GM12891 (cell line): ENCODE data around the gene CRYZL1.
A peak's percentile ranks its signal among the peaks of the same experiment; 100 is the strongest.
"Not testable (repeated sequence)": the region's sequence is repeated elsewhere in the genome, so short reads cannot be mapped to it uniquely, and the experiment has no call there.

Experiments used
- DNase-seq: peaks from one replicate; pipeline ENCODE4 v3.0.0; 2011; ENCODE audit warnings: low spot score; ENCODE audit not compliant: insufficient read length
- FAIRE-seq: peaks from 2 replicates; lab custom pipeline; 2011; peaks lifted over from hg19 to GRCh38; lab: Jason Lieb, UNC
- PAX5 ChIP-seq: IDR thresholded peaks from 2 replicates; pipeline ENCODE4 v1.6.1; 2011; ENCODE audit warnings: low read length, moderate library complexity, mild to moderate bottlenecking; ENCODE audit not compliant: insufficient read depth, severe bottlenecking
- POLR2A ChIP-seq: IDR thresholded peaks from 2 replicates; pipeline ENCODE4 v1.6.1; 2011; ENCODE audit warnings: low read depth, low read length, control low read depth
- POLR2AphosphoS5 ChIP-seq: IDR thresholded peaks from 2 replicates; pipeline ENCODE4 v1.6.1; 2011; ENCODE audit warnings: low read depth, low read length, control low read depth
- POU2F2 ChIP-seq: IDR thresholded peaks from 2 replicates; pipeline ENCODE4 v1.6.1; 2011; ENCODE audit warnings: low read depth, mild to moderate bottlenecking, control low read depth, low read length, moderate library complexity
- SPI1 ChIP-seq: IDR thresholded peaks from 2 replicates; pipeline ENCODE4 v1.6.1; 2011; ENCODE audit warnings: low read depth, low read length, control low read depth
- TAF1 ChIP-seq: IDR thresholded peaks from 2 replicates; pipeline ENCODE4 v1.6.1; 2011; ENCODE audit warnings: low read depth, low read length, control low read depth

CRYZL1 gene

DNA sequence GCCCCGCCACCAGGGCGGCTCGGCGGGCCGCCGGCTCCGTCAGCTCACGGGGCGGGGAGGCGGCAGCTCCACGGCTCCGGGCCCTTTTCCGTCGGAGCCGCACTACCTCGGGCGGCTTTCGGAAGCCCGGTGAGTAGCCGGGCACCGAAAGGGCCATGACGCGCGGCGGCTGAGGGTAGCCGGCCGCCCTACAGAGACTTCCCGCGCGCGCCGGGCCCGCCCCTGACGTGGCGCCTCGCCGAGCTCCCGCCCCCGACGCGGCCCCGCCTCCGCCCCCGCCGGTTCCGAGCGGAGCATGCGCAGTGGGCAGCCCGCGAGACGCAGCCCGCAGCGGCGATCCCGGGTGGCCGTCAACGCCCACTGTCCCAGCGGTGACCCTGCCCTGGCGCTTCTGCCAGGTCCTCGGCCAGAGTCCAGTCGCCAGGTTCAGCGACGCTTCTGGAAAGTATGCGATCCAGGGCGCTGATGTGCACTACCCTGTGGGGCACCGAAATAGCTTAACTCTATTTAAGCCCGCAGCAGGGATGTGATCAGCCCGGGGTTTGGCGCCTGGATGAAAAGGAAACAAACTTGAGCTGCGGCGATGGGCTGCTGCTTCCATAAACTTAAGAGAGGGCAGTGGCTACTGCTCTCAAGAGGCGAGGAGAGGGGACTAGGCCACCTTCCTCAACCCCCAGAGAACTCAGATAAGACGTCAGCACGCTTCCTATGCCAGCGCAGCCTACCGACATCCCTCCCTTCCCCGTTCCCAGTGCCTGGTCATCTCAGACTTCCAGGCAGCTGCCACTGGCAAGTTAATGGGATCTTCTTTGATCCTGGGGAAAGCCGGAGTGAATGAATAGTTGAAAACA, 52.8 kb downstream of the CRYZL1 start, which contains the start of gene DONSON:
TSS of gene DONSON (minus strand) at position 200 of the 851 bp plus-strand sequence. CDS start at position 157, 43 bp downstream.
- TF ChIP-seq SPI1 (no peak), POLR2A (peak; percentile 42; the same call in 1 of the 2 replicates), POLR2AphosphoS5 (0 out of 2 replicates have a peak, but pooled peaks have one; percentile 54), POU2F2 (no peak), TAF1 (no peak)
- peak; percentile 90 for DNase-seq
- FAIRE-seq: peak; percentile 95

DNA sequence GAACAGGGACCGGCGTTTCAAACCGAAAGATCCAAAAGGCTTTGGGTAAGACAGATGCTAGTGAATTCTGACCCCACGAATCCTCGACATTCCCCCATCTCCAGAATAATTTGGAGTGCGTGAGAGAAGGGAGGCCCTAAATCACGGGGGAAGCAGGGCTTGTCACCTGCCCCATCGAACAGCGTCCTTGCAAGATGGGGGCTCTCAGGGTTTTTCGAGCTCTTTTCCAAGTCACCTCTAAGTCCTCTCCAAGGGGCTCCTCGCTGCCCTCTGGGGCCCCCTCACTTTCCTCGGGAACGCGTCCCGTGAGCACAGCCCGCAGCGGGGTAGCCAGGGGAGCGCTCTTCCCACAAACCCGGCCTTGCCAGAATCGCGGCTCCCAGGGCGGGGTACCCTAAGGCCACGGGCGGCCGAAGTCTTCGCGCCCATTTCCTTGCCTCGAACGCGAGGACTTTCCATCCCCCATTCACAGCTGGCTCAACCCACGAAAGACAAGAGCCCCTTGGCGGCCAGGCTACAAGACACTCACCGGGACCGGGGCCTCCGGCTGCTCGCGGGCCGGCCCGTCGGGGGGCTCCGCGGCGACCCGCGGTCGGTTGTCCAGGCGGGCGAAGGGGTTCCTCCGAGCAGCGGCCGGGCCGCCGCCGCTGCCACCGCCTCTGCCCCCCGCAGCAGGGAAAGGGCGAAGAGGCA, 53.6 kb downstream of the CRYZL1 start:
- TF ChIP-seq POLR2AphosphoS5: no peak
- DNase-seq: peak; percentile 16
- FAIRE-seq: peak; percentile 74

DNA sequence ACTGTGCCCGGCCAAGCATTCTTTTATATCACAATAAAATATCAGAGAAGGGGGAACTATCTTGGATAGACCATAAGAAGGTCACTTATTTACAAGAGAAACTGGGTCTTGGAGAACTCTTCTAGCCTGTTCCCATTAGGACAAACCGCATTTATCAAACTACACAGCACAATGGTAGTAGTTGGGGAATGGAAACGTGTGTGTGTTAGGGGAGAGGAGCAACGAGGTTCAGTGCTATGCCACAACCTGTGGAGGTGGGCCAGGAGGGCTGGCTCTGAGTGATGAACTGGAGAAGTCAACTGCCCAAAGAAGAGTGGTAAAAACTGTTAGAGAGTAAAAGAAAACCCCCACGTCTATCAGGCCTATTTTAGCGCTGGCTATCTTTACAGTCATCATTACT, 54.6 kb downstream of the CRYZL1 start:
- TF ChIP-seq POLR2AphosphoS5 (no peak), PAX5 (no peak), POU2F2 (no peak), TAF1 (no peak), POLR2A (no peak), SPI1 (no peak)
- no peak for DNase-seq
- FAIRE-seq: no peak

DNA sequence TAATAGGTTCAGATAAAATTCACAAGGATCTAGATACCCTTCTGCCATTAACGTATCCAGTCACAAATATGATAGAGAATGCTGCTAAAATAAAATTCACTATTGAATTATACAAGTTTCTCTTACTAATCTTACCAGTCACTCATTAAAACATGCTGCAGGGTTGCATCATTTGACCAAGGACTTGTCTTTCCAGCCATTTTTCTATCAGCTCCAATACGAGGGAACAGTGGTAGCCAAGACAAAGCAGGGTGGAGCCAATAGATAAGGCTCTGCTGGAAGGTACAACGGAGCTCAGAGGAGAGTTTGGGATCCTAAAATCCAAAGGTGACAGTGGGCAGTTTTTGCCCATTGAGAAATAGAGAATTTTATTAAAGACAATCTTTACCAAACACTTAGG, 57.1 kb downstream of the CRYZL1 start:
- no peak for TF ChIP-seq POLR2A
- no peak for TF ChIP-seq TAF1
- TF ChIP-seq POLR2AphosphoS5: no peak
- no peak for TF ChIP-seq PAX5
- TF ChIP-seq POU2F2: no peak
- FAIRE-seq: no peak
- DNase-seq: no peak

DNA sequence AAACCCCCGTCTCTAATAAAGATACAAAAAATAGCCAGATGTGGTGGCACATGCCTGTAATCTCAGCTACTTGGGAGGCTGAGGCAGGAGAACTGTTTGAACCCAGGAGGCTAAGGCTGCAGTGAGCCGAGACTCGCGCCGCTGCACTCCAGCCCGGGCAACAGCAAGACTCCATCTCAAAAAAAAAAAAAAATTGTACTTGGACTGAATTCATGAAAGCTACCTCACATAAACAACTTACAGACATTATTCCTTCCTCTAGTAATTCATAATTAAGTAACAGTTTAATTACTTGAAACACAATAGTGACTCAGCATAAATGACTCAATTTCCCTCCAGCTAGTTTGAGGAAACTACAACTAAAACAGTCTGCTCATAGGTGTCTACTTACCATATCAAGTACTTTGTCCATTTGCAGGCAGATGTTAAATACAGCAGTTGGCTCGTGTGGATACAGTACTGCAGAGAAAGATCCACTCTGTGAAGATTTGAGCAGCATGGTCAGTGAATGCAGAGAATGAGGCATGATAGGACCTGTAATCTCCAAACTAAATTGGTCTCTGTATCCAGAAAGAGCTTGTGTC, 62.5 kb downstream of the CRYZL1 start:
- no peak for TF ChIP-seq POU2F2
- TF ChIP-seq SPI1: no peak
- no peak for TF ChIP-seq PAX5
- no peak for TF ChIP-seq POLR2A
- peak; percentile 70 for FAIRE-seq
- DNase-seq: no peak

DNA sequence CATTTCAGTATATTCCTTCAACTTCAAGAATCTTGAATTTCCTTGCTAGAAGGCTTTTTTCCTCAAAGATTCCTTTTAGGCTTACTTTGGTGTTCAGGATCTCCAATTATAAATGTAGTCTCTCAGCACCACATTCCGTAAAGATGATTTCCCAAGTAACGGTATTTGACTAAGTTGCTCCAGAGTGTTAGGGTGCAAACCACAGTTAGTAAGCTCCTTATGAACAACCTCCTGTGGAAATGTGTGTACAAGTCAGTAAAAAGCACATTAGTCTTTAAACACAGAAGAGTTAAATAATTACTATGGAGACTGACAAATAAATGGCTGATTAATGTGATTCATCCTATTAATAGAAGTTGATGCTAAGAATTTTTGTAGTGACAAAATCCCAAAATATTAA, 63.3 kb downstream of the CRYZL1 start:
- no peak for FAIRE-seq
- DNase-seq: no peak
- no peak for TF ChIP-seq POLR2A
- no peak for TF ChIP-seq PAX5
- TF ChIP-seq SPI1: no peak
- TF ChIP-seq POU2F2: no peak
- no peak for TF ChIP-seq TAF1
- no peak; the same call in 1 of the 2 replicates for TF ChIP-seq POLR2AphosphoS5

DNA sequence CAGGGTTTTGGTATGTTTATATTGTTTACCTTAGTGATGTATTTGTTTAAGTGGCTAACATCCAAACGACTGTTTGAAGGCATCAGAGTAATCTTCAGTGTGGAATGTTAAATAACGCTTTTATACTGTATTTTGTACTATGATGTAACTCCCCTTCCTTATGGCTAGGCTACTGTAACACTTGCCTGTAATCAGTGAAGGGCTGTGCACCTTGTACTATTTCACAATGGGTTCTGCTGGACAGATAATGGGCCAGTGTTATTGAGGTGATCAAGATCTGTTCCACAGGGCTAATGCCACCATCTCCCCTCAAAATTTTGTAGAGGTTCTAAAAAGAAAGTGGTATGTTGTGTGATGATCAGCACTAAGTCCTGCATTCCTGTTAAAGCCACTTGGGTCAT, 64.8 kb downstream of the CRYZL1 start:
- not testable (repeated sequence) for DNase-seq
- peak; percentile 9 for FAIRE-seq

DNA sequence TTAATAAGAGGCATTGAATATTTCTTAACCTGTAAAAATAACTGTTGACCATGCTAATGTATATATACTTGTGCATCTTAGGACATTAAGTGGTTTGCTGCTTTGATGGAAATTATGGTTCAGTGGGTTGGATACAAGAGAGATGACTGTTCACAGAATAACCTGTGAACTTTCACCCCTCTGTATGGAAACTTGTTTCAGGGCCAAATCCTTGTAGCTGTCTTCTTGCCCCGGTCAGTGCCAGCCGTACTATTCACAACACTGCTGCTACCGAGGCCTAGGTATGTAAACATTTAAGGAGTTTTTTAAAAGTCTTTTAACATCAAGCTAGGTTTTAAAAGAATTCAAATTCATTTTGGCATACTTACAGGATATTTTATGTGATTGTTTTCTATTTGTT, 69.2 kb downstream of the CRYZL1 start:
- no peak for FAIRE-seq
- DNase-seq: no peak
- no peak for TF ChIP-seq SPI1
- TF ChIP-seq TAF1: no peak
- no peak for TF ChIP-seq POU2F2
- TF ChIP-seq POLR2AphosphoS5: no peak
- no peak for TF ChIP-seq PAX5
- TF ChIP-seq POLR2A: no peak

DNA sequence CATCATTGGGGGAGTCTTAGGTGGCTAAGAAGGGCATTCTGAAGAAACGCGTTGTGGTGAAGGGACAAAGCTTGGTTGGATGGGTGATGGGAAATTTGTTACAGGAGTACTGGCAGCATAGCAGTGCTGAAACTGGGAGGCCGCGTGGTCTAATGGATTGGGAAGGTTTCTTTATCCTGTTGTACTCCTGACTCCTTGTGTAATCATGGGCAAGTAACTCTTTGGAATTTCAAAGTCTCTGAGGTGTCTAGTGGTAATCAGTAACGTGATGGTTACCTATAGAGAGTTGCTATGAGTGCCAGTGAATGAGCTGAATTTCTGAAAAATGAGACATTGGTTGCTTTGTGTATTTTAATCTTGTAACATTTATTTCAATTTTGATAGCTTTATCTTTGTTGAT, 71.5 kb downstream of the CRYZL1 start:
- TF ChIP-seq PAX5 (no peak), TAF1 (no peak), POLR2AphosphoS5 (no peak), SPI1 (no peak), POU2F2 (no peak), POLR2A (no peak)
- no peak for DNase-seq
- FAIRE-seq: no peak
